Stimulated activated naive CD4-positive, alpha-beta T cell (primary cell): ENCODE results near the gene NUAK1.

Experiments
- DNase-seq, 6 experiments: peaks; one replicate each; lab custom pipeline; 2025; lab: John Stamatoyannopoulos, UW

Gene NUAK1

DNA sequence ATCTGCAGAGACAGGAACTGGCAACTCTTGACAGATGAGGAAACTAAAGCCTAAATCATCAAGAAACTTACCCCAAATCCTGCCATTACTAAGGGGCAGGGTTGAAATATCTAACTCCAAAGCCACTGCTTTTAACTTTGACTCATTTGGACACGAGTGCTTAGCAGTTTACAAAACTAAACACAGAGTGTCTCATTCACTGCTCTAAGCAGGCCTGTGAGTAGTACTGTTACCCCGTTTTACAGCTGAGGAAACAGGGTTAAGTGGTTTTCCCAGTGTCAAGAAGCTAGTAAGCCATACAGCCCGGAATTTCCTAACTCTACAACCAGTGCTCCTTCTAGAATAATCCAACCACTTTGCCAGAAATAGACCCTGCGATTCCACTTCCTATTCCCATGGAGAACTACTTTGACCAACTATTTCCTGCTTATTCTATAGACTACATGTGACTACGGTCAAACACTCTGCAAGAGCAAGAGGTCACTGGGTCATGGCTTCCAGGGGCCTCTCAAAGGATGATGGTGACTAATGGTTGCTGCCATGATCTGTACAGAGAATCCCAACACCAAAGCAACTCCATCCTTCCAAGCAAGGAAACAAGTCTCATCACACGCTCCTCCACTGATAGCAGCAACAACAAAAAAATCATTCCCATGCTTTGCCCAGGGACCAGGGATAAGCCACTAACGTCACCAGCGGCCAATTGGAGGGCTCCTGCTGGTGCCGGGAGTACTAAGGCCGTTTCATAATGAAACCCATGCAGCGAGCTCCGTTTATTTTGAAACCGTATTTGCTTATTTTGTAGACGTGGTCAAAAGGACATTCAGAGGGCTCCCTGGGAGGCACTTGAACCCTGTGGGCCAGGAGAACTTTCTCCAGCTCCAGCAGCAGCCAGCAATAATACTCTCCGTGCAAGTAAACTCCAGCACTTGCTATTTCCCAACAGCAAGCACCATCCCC is 56.3 kb downstream of the NUAK1 start:
- no peak for DNase-seq

GRCh38 chr12:106081606-106082005 is 57.1 kb downstream of the NUAK1 start:
- no peak for DNase-seq

GRCh38 chr12:106080791-106081170 is 58.0 kb downstream of the NUAK1 start:
- DNase-seq: no peak

DNA sequence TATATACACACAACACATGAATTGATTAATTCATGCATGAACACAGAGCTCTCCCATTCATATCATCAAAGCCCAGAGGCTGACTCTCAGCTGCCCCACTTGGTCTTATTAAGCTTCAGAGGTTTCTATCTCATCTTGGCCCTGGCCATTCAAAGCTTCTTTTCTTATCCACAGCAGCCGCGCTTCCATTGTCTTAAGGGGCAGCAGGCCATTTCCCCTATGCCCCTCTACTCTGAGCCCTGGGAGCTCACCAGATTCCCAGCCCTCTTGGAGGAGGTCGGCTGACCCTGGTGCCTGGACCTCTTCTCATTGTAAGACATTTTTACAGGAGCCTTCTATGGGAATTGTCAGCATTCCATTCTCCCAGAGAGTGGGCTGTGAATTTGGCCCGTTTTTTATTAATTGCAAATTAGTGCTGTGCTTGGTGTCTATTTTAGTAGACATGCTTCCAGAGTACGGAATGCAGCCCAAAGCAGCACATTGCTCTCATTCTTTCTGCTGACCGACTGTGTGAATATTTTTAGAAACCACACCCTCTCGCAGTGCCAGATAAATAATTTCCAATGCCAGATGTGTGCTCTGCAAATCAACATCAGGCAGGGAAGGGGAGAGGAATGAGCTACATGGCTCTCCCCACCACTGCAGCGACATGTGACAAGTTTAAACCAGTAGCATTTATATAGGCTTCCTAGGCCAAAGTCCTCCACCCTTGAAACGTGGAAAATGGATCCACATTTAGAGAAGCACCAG is 58.5 kb downstream of the NUAK1 start:
- DNase-seq: no peak

GRCh38 chr12:106079148-106079738 is 59.5 kb downstream of the NUAK1 start:
- DNase-seq: no peak

DNA sequence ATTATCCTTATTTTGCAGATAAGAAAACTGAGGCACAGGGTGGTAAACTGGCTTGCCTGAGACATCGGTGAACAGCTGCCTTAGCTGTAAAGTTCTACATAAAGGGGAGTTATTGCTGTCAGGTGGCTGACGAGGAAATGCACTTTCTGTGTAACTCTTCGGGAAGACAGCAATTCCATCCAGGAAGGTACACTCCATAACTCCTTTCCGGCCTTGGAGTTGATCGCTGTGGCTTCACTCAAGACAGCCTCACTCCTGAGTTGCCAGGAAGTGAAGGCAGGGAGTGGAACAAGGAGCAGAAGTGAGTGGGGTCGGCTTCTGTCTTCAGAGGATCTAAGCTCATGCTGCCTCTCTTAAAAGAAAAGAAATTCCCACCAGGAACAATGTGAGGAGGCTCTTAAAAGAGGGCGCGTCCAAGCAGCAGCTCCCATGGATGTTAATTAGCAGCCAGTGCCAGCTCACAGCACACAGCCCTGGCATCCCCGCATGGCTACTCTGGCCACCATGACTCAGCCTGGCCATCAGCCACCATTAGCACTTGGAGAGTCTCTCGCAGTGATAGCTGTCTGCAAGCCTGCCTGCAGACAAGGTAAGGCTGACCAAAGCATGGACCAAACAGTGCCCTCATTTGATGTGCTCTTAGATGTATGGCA is 60.3 kb downstream of the NUAK1 start:
- no peak for DNase-seq

DNA sequence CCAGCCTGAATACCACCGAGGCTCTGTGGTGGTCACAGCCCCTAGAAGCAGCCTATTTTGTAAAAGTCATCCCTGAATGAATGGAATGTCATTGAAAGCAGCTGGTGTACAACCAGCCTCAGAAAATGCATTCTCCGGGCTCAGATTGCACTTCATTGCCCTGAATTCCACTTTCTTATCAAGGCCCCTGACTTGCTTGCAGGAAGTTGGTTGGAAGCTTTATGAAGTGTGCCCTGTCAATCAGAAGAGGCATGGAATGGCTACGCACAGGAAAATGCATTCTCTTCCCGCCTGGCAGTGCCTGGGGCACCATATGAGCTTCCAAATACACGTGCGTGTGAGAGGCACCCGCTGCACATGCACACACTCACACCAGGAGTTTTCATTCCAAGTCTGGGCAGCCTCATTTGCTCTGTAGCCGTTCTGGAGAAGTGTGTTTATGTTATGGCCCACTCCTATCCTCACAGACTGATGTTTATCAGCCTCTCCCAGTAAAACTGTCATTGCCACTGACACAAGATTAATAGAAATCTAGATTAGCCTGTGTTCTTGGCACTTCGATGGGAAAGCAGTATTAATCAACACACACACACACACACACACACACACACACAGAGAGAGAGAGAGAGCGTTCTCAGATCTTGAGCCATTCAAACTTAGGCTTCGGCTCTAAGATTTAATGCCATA is 63.9 kb downstream of the NUAK1 start:
- no peak for DNase-seq

GRCh38 chr12:106074361-106074705 is 64.4 kb downstream of the NUAK1 start:
- no peak for DNase-seq

- no peak for DNase-seq
Observed at GRCh38 chr12:106073179-106073578, 65.6 kb downstream of the NUAK1 start.

DNA sequence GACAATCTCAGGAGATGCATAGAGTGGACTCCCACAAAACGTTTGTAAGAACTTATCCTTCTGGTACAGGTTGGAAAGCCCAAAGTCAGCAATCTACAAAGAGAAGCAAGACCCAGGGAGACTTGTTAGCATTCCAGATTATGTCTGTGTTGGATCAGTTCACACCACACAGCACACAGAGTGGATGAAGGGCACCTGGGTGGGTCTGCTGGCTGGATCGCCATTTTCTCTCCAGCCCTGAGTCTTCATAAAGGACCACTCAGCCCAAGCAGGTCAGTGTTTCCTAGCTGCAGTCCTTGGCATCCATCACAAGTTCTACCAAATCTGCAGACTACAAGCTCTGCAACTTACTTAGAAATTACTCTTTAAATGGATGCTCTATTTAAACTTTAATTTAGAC is 66.0 kb downstream of the NUAK1 start:
- DNase-seq: no peak

DNA sequence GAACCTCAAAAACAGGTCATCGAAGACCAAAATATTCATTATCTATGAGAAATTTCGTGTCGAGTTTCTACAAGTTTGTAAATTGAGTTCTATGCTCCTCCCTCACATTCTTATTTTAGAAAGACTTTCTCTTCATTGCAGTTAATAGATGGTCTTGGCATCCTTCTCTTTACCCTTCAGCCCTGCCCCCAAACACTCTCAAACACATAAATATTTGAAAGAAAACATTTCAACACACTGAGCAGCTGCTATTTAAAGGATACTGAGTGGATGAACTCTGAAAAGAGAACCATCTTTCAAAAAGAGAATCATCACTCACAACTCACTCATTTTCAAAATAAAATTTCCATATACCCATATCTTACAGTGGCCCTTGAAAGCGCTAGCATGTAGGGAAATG is 67.1 kb downstream of the NUAK1 start:
- no peak for DNase-seq

DNA sequence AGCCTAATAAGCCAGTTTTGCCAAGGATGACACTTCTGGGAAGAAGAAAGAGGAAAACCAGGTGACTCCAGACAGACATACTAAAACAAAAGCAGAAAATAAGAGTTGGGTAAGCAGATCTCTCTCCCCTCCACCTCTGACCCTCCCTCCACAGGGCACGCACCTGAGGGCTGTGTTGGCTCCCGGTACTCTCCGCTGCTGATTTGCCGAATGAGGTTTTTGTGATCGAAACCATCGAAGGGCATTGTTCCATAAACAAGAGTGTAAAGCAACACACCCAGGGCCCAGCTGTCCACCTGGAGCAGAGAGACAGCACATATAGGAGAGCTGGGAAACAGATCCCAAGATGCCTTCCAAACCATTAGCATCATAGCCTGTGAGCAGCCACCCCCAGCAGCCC is 68.1 kb downstream of the NUAK1 start:
- no peak for DNase-seq

DNA sequence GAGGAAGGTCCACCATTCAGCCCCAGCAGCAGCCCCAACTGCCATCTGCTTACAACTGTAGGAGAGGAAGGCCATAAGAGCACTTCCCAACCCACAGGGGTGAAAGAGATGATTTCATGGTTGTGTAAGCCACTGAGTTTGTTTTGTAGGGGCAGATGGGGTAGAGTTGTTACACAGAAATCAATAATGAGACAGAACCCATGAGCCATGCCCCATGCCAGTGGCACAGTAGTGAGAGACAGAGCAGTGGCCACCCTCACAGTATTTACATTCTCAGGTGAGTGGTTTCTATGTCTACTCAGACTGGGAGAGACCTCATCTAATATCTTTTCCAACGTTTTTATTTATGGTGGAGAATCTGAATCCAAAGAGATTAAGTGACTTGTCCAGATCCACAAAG is 68.6 kb downstream of the NUAK1 start:
- no peak for DNase-seq

DNA sequence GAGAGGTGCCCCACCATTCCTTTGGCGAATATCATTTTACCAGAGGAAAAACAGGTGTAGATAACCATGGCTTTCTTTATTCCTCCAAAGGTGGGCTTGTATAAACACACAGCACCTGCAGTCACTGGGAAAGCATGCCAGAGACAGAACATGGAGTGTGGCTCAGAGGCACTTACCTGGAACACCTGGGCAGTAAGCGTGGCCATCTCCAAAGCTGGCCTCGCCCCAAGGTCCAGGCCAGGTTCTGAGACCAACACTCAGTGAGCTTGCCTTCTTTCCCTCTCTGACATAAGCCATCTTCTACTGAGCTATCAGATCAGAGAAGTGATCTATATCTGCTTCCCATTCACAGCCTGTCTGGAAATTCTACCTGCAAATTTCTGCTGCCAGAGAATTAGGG is 70.5 kb downstream of the NUAK1 start:
- no peak for DNase-seq

GRCh38 chr12:106067606-106068205 is 71.0 kb downstream of the NUAK1 start:
- DNase-seq: no peak

DNA sequence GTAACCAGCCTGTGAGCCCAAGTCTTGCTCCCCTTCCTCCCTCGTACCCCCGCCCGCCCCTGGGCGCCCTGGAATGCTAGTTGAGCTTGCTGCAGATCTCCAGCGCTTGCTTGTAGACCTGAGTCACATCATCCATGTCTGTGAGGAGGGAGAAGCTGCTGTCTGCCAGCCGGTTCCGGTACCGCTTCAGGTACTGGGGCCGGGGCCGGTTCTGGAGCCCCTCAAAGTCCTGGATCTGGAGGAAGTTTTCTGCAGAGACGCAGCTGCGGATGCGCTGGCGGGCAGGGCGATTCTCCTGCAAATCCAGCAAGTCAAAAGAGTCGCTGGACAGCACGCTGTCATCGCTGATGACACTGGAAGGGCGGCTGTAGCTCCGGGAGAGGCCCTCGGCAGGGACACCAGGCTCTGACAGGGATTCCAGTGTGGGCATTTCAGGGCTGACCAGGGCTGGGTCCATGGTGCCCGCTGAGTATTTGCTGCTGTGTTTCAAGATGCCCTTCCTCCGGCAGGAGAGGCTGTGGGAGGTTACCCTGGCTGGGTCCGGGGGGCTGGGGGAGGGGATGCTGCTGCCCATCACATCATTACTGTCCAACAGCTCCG is 71.9 kb downstream of the NUAK1 start:
- no peak for DNase-seq

- DNase-seq: no peak
Observed at GRCh38 chr12:106066051-106066705, 72.6 kb downstream of the NUAK1 start.

DNA sequence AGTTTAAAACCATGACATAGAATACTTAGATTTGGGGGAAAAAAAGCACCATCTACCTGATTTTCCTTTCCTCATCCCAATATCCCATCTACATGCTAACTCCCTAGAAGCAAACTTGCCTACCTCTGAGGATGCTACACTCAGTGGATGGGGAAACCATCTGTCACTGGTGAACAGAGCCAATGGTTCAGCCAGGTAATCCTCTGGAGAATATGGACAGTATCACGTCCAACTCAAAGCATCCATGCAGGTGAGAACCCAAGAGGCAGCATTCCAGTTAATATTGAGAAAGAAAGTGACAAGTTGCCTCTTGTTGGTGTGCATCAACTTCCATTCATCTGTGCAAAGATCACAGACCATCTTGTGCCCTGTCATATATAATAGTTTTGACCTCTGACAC is 73.2 kb downstream of the NUAK1 start:
- no peak for DNase-seq

DNA sequence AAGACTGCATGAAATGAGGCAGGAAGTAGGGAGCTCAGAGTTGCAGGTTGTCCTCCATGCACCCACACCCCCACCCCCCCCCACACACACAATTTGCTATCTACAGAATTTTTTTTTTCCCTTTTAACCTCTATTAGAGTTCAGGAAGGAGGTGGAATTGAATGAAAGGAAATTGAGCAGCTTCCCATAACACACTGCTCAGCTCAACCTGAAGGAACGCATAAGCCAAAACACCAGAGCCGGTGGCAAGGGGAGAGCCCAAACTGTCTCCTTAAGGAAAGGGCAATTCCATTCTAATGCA is 74.1 kb downstream of the NUAK1 start:
- DNase-seq: no peak

DNA sequence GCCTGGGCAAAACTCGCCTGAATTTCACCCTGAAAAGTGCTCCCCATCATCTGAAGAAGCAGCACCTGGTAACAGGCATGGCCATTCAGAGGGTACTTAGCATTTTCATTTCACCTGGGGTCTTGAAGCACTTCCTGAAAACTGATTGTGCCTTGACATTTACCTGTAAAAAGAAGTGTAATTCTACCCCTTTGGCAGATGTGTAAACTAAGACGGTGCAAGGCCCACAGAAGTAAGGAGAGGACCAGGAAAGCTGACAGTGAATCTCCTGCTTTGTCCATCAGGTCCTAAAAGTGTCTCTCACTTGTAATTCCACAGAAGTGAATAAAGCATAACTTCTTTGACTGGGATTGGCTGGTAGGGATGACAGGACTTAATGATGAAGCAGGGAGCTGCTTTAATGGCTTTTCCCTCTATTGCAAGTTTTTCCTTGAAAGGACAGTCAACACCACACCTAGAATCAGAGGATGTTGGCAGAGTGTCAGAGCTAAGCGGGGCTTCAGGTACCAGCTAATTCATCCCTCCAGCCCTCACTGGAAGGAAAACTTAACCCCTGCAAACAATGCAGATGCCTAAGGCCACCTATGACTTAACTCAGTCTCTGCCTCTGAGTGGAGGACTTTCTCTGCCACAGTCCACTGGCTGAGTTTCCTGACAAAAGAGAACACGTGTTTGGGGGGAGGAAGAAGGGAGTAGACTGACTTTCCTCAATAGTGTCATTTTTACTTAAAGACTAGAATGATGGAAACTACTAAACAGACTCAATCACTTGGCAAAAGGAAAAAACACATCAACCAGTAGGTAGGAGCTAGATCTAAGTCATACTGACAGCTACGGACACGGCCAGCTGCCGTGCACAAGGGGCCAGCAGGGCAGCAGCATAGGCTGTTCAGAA is 74.7 kb downstream of the NUAK1 start:
- no peak for DNase-seq
